Subcutaneous adipose tissue (tissue), 4 donors: Measurements from ENCODE around the gene SPR. TPM values are rescaled to one million over a fixed set of nuclear protein-coding genes. Genes with fewer than 3 reads are reported as not detected.

ENCODE experiments used
- CTCF ChIP-seq: fragments of 450-650 bp; IDR thresholded peaks from one replicate; pipeline ENCODE4 v1.5.1; 2016; ENCODE audit warnings: low read depth, mild to moderate bottlenecking, control low read depth, antibody characterized with exemption, moderate library complexity
- total RNA-seq, 4 donors: library from RNA; depleted of rRNA; stranded (reverse); fragments of >200 nt; gene quantifications; one replicate each; pipeline ENCODE4 v1.1.0, GENCODE V29; 2016

SPR gene
- total RNA-seq, 4 donors from 2014 or later = 32.6 to 46.1 (median 38.0) TPM

- TF ChIP-seq CTCF = no peak
These were observed 38.6 kb upstream of the SPR start for GRCh38 chr2:72848436-72849137.

GRCh38 chr2:72849138-72849462 lies 38.1 kb upstream of the SPR start:
- TF ChIP-seq CTCF = no peak

- TF ChIP-seq CTCF = no peak
These were observed 35.9 kb upstream of the SPR start for GRCh38 chr2:72851333-72851732.

GRCh38 chr2:72859831-72860262 lies 27.4 kb upstream of the SPR start:
- TF ChIP-seq CTCF = no peak

- no peak for TF ChIP-seq CTCF
These were observed 24.8 kb upstream of the SPR start for GRCh38 chr2:72862239-72862988.

- no peak for TF ChIP-seq CTCF
These were observed 24.2 kb upstream of the SPR start for GRCh38 chr2:72863046-72863445.

- TF ChIP-seq CTCF = no peak
These were observed 22.7 kb upstream of the SPR start for GRCh38 chr2:72864500-72864899.
